Fibroblast of upper back skin (primary cell): ENCODE data around the gene KCP.

Source experiments
- DNase-seq: peaks from one replicate; pipeline ENCODE4 v3.0.0-alpha.2; 2013

Gene KCP

DNA sequence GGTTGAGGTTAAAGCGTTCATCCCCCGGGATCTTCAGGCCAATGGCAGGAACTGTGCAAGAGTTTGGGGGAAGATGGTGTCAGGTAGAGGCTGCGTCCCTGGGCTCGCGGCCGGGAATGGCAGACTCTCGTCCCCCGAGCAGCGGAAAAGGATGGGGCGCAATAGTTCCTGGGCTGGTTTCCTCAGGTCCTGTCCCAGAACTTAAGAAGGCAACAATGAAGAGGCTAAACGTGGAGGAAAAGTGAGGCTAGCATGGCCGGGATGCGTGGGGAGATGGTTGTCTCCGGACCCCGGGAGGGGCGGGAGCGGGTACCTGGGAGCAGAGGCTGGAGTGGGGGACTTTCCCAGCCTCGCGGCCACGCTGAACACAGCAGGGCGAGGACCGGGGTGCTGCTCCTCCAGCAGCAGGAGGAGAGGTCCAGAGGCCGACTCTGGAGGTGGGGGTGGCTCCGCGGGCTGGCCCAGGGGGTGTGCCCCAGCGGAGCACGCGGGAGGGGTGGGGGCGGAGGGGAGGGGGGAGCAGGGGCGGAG lies 28.1 kb upstream of the KCP start:
- no peak for DNase-seq

DNA sequence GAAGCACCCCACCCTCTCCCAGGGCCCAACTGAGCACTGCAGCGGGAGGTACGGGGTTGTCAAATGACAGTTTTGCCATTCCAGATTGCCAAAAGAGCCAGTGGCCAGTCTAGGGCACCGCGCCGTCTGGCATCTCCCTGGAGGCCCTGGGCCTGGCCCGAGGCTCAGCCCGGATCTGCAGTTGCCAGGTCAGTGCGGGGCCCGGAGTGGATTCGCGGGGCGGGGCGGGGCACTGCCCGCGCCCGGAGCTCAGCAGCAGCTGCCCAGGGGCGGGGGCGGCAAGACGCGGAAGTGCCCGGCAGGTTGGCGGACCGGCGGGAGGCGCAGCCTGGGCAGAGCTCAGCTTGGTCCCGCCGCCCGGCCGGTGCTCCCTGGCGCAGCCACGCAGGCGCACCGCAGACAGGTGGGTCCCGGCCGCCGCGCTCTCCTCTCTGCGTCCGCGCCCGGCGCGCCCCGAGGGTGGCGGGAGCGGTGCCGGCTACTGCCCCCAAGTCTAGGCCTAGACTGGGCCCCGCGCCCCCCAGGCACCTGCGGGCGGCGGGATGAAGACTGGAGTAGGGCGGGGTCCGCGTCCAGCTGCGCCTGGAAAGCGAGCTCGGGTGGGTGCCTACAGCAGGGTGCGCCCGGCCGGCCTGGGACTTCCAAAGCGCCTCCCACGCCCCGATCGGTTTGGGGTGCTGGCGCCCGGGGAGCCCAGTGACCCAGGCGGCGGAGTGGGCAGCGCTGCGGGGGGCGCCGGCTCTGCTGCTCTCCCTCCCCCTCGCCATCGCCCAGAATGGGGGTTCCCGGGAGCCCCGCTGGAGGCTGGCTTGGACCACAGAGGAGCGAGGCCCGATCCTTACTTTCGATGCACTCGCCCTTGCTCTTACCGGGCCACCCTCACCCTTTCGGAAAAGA lies 27.4 kb upstream of the KCP start, which contains the start of gene IRF5:
Gene IRF5, plus strand, starts transcription at position 281 of the 897 bp plus-strand sequence. CDS start 4,155 bp downstream, outside the sequence.
- no peak for DNase-seq

DNA sequence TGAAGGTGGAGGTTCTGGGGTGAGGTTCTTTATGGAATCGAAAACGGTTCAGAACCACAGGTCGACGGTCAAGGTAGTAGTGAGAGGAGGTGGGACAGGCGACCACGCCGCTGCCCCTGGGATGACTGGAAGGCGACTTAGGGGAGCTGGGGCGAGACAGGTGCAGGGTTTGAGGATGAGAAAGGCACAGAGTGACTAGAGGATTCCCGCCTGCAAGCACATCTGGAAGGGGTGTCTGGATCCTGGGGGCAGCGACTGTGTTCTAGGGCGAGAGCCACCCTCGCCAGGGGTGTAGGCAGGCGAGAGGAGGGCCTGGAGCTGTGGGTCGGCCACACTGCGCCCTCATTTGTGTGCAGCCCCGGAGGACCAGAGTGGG lies 26.8 kb upstream of the KCP start:
- DNase-seq = no peak

DNA sequence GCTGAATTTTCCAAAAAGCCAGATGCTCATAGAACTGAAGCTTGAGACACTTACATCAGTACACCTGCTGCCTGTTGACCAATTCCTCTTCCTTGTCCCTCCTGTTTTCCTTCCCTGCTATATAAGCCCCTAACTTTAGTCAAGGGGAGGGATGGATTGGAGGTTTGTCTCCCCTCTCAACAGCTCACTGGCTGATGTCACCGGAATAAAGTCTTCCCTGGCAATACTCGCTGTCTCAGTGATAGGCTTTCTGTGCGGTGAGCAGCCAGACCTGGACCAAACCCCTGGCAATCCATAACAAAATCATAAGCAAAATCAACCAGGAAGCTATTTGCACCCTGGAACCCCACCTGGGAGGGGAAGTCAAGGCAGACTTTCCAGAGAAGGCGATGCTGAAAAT lies 26.3 kb upstream of the KCP start:
- DNase-seq = no peak

DNA sequence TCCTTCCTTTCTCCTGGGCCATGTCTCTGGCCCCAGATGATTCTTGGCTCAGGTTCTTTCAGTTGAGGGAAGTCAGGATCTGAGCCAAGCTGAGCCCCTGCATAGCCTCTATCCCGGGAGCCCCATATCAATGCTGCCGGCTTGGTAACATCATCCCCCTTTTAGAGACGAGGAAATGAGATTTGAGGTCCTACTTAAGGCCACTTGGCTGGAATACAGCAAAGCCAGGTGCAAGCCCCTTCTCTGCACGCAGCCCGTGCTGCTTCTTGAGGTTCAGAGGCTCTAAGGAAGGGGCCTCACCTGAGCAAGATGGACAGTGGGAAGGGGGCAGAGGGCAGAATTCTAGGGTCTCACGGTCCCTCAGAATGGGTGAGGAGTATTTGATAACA lies 24.8 kb upstream of the KCP start:
- DNase-seq = no peak

DNA sequence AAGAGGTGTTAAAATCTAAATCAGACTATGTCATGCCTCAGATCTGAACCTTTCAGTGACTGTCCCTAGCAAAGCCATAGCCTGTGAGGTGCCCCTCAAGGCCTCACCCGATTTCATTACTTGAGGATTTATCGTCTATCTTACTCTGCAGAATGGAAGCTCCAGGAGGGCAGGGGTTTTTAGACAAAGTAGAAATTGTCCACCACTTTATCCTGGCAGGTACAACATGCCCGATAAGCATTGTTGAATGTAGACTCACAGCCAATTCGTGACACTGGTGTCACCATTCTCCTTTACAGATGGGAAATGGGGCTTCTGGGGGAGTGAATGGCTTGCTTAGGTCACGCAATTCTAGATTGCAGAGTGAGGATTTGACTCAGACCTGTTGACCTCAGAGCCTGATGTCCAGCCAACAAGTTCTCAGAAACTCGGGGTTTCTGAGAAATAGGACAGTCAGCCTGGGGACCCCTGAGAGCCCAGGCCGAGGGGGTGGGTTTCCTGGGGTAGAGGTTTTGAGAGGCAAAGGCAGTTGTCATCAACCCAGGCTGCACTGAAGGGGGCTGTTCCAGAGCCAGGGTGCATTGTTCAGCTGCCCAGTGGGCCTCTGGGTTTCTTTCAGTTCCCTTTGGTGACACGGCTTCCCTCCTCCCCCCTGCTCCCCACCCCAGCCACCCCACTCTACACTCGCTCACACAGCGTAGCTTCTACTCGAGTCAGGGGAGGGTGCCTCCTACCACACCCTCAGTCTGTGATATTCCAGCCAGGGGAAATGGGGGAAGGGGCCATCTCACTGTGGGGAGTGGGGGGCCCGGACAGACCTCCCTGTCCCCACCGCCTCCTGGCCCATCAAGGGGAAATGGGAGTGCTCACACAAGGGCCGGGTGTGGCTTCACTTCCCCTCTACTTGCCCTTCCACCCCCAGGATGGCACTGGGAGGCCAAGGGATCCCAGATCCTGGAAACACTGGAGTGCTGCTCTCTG lies 24.1 kb upstream of the KCP start:
- no peak for DNase-seq

DNA sequence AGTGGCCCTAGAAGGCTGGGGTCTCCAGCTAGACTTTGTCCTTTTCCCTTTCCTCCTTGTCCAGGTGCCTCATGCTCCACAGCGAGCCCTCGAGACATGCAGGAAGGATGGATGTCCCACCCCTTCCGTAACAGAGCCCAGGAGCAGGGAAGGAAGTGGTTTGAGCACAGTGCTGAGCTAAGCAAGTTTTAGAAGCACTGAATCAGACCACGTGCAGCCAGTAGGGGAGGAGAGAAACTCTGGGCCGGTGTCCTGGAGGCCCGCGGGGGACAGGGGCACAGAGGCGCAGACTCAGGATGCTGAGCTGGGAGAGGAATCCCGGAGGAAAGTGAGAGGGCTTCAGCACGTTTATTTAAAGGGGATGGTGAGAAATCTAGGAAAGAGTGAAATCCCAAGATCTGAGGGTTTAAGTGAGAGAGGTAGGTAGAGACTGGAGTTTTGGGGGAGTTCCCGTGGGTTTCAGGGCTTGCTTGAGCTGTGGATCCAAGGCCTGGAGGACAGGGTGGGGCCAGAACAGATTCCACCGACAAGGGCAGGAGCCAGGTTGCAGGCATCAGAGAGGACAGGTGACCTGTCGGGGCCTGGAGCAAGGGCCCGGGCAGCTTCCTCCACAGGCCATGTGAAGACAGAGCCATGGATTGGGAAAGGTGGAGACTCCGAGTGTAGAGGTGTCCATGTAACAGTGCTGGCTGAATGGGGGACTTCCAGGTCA lies 22.8 kb upstream of the KCP start:
- DNase-seq = no peak

DNA sequence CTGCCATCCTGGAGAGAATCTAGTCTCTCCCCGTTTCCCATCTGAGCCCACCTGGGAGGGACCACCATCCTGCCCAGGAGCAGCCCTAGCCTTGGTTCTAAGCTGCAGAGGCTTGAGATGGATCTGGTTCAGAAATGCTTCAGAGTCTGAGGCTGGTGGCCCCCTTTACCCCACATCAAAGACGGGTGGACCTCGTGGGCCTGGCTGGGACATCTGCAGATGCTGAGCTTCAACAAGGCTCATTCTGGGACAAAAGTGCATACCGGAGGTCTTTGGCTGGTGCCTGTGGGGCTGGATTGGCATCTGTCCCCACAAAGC lies 22.3 kb upstream of the KCP start:
- DNase-seq = no peak

DNA sequence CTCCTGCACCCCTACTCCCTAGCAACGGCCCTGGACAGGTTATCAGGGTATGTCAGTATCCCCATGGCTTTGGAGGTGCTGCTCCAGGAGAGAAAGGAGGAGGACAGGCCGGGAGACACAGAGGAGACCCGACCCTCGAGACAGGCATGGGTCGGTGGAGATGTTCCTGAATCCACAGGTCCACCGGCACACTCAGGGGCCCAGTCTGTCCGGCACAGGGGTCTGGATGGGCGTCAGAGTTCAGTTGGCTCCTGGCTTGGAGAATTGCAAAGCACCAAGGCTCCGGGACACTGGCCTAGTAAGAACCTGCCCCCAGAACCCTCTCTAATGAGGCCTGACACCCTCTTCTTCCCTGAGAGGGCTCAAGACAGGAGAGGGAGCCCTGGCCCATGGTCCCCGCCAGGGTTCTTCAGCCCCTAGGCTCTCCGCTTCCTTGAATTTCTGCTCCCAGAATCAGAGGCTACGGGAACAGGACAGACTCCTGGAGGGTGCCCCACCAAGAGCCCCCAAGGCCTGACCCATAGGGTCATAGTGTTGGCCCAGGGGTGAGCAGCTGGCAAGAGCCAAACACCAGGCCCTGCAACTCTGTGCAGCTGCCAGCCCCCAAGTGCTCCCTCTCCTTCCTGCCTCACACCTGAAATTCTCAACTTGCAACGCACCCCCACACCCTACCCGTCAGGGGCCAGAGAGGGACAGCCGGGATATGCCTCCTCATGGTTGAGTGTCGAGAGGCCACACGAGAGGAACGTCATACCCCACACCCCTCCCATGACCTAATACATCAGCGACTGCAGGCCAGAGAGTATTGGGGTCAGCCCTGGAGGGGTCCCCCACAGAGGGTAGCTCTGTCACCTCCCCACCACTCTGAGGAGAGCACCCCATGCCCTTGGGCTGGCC lies 21.7 kb upstream of the KCP start:
- no peak for DNase-seq

DNA sequence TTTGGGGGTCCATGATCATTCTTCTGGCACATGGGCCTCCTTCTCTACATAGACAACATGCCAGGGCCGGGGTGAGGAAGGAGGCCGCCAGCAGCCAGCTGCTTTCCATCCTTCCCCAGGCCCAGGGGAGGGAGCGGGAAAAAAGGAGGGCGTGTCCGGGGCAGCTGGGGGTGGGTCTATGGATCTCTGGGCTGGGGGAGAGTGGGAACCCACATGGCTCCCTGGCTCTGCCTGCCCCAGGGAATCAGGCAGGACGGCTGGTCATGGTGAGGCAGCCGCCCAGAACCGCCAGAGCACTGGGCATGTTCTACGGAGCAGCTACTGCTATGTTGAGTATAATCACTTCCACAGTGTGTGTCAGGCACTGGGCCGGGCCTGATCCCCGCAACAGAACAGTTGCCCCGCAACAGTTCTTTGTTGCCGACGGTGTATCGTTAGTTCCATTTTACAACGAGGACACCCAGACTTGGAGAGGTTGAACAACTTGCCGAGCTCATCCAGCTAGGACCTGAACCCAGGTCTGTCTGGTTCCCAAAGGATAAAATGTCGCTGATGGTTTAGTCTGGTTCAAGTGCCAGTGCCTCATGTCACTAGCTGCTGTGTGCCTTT lies 20.8 kb upstream of the KCP start:
- DNase-seq = no peak

DNA sequence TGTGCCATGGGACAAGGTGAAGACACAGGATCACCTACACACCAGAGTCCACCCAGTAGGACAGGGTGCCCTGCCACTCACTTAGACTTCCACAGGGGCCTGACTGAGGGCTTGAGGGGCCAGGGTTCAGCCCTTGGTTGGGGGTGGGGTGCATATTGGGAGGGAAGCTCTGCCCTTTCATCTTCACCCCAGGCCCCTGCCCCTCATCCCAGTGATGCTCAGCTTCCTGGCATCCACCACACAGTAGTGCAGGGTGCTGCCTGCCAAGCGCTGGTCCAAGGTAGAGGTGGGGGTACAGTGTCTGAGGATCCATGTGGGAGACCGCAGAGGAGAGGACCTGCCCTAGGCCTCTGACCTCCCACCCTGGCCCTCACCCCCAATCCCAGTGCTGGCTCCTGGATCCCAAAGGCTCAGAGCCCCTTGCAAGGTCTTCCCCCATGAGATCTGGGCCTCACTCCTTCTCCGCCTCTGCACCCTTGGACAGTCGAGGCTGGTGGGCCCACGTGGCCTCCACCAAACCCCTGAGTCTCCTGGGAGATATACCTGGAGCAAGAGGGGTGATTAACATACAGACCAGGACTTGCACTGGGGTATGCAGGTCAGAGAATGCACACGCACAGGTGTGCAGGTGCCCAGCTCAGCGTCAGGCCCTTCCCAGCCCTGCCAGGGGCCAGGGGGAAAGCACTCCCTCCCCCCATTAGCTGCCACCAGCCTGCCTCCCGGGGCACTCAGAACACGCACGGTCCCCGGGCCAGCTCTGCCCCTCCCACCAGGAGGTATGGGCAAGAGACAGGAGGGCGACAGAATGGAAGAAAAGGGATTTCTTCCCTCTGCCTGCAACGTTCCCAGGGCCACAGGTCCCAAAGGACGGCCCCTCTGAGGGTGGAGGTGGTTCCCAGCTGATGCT lies 18.6 kb upstream of the KCP start:
- DNase-seq = no peak

DNA sequence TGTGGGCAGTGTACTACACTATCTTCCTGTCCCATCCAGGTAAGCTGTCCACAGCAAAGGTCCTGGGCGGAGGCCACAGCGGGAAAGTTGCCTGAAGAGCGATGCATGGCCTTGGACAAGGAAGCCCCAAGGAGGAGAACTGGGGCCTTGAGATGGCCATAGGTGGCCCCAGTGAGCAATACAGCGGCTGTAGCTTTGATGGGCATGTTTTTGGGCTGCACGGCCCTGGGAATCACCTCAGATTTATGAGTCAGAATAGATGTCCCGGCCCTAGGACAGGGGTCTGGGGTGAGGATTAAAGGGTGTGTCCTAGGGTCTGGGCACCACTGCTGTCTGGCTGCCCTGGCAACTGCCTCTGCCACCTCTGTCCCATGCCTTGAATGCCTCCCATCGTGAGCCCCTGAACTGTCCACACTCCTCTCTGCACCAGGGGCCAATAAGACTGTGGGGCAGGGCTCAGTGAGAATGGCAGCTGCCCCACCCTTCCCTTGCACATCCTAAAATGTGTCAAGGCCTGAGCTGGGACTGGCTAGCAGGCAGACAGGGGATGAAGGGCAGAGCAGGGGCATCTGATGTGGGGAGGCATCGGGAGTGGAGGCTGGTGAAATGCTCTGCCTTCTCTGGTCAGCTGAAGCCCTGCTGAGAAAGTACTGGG lies 17.8 kb upstream of the KCP start:
- no peak for DNase-seq

DNA sequence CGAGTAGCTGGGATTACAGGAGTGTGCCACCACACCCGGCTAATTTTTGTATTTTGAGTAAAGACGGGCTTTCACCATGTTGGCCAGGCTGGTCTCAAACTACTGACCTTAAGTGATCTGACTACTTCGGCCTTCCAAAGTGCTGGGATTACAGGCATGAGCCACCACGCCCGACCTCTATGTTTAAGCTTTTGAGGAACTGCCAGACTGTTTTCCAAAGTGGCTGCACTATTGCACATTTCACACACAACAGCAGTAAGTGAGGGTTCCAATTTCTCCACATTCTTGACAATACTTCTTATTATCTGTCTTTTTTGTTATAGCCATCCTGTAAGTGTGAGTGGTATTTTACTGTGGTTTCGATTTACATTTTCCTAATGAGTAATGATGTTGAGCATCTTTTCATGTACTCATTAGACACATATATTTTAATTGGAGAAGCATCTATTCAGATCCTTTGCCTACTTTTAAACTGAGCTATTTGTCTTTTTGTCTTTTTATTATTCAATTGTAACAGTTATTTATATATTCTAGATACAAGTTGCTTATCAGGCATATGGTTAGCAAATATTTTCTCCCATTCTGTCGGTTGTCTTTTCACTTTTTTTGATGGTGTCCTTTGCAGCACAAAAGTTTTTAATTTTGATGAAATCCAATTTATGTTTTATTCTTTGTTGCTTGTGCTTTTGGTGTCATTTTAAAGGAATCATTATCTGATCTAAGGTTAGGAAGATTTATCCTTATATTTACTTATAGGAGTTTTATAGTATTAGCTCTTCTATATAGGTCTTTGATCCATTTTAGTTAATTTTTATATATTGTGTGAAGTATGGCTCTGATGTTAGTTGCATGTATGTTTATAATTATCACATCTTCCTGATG lies 14.4 kb upstream of the KCP start:
- DNase-seq = no peak

DNA sequence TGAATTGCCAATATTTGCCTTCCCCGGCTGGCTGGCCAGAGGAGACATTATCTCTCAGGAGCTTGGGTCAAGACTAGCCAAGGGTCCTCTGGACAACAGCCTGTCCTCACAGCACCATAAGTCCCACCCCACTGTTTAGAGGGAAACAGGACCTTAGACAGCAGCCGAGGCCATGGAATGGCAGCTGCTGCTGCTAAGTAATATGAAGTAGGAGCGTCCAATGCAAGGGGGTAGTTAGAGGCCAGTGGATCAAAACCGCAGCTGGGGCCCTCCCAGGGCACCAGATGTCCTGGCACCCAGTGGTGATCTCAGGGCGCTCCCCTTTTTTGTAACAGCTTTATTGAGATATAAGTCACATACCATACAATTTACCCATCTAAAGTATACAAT lies 12.9 kb upstream of the KCP start:
- no peak for DNase-seq

DNA sequence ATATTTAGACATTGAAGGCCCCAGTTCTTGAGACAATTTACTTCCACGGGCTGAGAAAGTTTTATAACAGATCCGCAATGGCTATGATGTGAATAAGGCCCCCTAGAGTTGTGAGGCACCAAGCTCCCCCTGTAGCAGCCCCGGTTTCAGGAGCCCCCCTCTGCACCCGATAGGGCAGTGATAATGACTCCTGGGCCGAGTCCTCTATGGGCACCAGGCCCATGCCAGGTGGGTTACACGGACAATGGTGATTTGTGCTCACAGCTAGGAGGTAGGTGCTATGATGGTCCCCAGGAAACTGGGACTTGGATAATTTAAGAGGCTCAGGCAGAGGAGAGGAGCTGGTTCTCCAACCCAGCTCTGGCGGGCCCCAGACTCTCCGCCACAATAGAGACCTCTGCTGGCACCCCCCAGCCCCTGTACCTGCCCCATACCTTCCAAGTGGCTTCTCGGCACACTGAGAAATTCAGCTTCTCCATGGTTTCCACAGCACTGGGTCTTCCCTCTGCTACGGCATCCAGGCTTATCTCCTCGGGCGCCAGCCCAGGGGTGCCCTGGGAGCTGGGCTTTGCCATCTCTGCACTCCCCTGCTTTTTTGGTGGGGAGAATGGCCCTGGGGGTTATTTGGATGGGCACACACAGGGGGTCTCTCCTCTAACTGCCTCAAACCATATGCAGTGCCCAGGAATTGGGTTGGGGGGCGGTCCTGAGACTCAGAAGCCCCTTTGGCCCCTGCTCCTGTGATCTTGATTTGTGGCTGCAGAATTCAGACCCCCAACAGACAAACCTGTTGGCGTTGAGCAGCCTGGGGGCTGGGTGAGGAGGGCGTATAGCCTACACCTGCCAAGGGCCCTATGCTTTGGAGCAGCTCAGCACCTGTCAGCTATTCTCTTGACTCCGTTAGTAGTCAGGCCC lies 12.2 kb upstream of the KCP start:
- no peak for DNase-seq

DNA sequence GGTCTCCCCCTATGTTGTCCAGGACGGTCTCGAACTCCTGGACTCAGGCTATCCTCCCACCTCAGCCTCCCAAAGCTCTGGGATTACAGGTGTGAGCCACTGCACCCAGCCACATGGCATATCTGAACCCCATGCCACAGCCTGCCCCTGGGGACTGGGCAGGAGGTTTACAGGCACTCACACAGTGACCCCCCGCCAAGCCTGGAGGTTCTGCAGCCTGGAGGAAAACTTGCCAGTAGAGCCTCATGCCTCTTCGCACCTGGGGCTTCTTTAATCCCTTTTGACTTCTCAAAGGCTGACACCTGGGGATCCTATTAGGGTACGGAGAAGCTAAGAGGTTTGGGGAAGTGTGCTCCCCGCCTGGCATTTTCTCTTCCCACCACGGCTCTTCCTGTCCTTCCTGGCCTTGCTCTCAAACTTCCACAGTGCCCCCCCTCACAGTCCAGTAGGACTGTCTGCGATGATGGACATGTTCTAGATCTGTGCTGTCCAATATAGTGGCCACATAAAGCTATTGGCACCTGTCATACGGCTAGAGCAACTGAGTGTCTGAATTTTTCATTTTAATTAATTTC lies 11.4 kb upstream of the KCP start:
- no peak for DNase-seq

DNA sequence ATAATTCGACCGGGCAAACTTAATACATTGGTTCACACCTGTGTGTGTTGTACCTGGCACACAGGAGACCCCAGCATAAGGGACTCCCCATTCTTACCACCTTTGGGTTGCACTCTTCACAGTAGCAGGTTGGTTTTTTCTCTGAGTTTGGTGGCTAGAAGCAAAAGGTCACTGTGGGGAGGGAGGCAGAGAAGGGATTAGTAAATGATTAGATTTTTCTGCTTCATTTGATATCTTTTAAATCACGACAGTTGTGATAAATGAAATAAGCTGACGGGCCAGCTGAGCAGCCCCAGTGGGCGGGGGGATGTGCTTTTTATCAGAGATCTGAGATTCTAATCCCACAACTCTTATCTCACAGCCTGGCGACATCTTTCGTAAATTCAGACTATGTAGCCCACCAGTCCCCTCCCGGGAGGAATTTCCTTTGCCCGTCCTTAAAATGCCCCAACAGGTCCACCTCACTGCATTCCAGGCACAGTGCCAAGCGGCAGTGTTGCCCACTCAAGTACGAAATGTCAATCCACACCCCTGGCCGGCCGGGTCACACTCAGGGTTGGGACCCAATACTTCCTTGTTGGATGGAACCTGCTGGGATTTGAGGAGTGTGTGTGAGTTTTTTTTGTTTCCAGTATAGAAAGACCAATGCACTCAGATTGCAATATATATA lies 10.5 kb upstream of the KCP start:
- no peak for DNase-seq
